ENCODE measurements around the gene CUL2. TPM values are rescaled to one million over a fixed set of nuclear protein-coding genes. Genes with fewer than 3 reads are reported as not detected.
"Not testable (repeated sequence)": the region's sequence is repeated elsewhere in the genome, so short reads cannot be mapped to it uniquely, and the experiment has no call there.

The CUL2 gene
- total RNA-seq, 4 donors from 2014 or later, result 12.7 to 21.2 (median 19.5) TPM

GRCh38 chr10:34978080-34978479 lies 112.1 kb downstream of the CUL2 start:
- TF ChIP-seq POLR2A (IDR thresholded peaks at IDR 0.05), result no peak
- no peak for DNase-seq
- Histone ChIP-seq H3K36me3 (no peaks in the 10 kb centered on the region), H3K4me1 (peaks cover 5 to 21% (median 6%) of the 10 kb centered on the region in 3 donors), H3K27ac (no peak overlapping the region), H3K4me3 (no peak overlapping the region), H3K27me3 (no peaks in the 10 kb centered on the region), H3K9me3 (no peaks in the 10 kb centered on the region)
- 71 to 84% methylated on average over 7 of the region's 7 CpGs for WGBS, 2 donors
- intact Hi-C loops (cut with DNase I), result no loop called here

DNA sequence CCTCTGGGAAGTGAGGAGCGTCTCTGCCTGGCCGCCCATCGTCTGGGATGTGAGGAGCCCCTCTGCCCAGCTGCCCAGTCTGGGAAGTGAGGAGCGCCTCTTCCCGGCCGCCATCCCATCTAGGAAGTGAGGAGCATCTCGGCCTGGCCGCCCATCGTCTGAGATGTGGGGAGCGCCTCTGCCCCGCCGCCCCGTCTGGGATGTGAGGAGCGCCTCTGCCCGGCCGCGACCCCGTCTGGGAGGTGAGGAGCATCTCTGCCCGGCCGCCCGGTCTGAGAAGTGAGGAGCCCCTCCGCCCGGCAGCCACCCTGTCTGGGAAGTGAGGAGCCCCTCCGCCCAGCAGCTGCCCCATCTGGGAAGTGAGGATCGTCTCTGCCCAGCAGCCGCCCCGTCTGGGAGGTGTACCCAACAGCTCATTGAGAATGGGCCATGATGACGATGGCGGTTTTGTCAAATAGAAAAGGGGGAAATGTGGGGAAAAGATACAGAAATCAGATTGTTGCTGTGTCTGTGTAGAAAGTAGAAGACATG lies 113.7 kb downstream of the CUL2 start:
- H3K9me3 ChIP-seq; H3K4me3 ChIP-seq; H3K36me3 ChIP-seq; H3K27me3 ChIP-seq; H3K27ac ChIP-seq; intact Hi-C loops (cut with DNase I); DNase-seq: not testable (repeated sequence)
- peaks cover 10 to 37% (median 12%) of the 10 kb centered on the region in 3 donors for H3K4me1 ChIP-seq
- 88% methylated on average over 1 of the region's 29 CpGs; no CpG with 5 or more reads in 1 of the 2 donors for WGBS, 2 donors

- H3K9me3 ChIP-seq; DNase-seq; intact Hi-C loops (cut with DNase I); H3K27me3 ChIP-seq; H3K36me3 ChIP-seq: not testable (repeated sequence)
- 41 to 60% methylated on average over 8 of the region's 8 CpGs for WGBS, 2 donors
- Histone ChIP-seq H3K27ac (peak overlapping the region; percentile 77 to 91 (median 86)), H3K4me3 (peak overlapping the region; percentile 16 to 55 (median 40)), H3K4me1 (peaks cover 12 to 47% (median 13%) of the 10 kb centered on the region in 3 donors)
- peak in 4 of 6 experiments; percentile 31 to 58 (median 36) for TF ChIP-seq CTCF (IDR thresholded peaks at IDR 0.05)
Observed at GRCh38 chr10:34974364-34975065, 115.6 kb downstream of the CUL2 start.

- H3K9me3 ChIP-seq; H3K36me3 ChIP-seq; intact Hi-C loops (cut with DNase I); DNase-seq; H3K27me3 ChIP-seq: not testable (repeated sequence)
- H3K4me3 ChIP-seq, result peak overlapping the region; percentile 16 to 55 (median 40)
- peaks cover 12 to 47% (median 13%) of the 10 kb centered on the region in 3 donors for H3K4me1 ChIP-seq
- 43 to 76% methylated on average over 2 to 3 of the region's 3 CpGs for WGBS, 2 donors
- peak overlapping the region; percentile 77 to 91 (median 86) for H3K27ac ChIP-seq
Observed at GRCh38 chr10:34973757-34974156, 116.4 kb downstream of the CUL2 start.

- DNase-seq; H3K4me3 ChIP-seq; intact Hi-C loops (cut with DNase I); H3K27me3 ChIP-seq; H3K9me3 ChIP-seq; H3K36me3 ChIP-seq: not testable (repeated sequence)
- peak overlapping the region in 2 of 4 donors; percentile 83 to 89 for H3K27ac ChIP-seq
- H3K4me1 ChIP-seq, result peaks cover 12 to 50% (median 13%) of the 10 kb centered on the region in 3 donors
- 42 to 58% methylated on average over 4 to 7 of the region's 9 CpGs for WGBS, 2 donors
Observed at GRCh38 chr10:34973121-34973520, 117.0 kb downstream of the CUL2 start.

DNA sequence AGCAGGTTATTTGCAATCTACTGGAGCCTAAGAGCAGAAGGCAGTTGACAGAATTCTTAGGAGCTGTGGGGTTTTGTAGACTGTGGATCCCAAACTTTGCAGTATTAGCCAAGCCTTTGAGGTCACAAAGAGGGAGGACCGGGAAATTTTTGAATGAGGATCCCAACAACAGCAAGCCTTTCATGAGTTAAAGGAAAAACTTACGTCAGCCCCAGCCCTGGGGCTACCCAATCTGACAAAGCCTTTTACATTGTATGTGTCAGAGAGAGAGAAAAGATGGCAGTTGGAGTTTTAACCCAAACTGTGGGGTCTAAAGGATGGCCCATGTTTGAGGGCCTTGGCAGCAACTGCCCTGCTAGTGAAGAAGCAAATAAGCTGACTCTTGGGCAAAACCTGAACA lies 117.5 kb downstream of the CUL2 start:
- H3K27me3 ChIP-seq; H3K36me3 ChIP-seq; H3K4me3 ChIP-seq; H3K9me3 ChIP-seq; DNase-seq; intact Hi-C loops (cut with DNase I): not testable (repeated sequence)
- 35 to 56% methylated on average over 1 to 2 of the region's 2 CpGs for WGBS, 2 donors
- Histone ChIP-seq H3K4me1 (peaks cover 12 to 56% (median 13%) of the 10 kb centered on the region in 3 donors), H3K27ac (peak overlapping the region in 1 of 4 donors; percentile 89)

DNA sequence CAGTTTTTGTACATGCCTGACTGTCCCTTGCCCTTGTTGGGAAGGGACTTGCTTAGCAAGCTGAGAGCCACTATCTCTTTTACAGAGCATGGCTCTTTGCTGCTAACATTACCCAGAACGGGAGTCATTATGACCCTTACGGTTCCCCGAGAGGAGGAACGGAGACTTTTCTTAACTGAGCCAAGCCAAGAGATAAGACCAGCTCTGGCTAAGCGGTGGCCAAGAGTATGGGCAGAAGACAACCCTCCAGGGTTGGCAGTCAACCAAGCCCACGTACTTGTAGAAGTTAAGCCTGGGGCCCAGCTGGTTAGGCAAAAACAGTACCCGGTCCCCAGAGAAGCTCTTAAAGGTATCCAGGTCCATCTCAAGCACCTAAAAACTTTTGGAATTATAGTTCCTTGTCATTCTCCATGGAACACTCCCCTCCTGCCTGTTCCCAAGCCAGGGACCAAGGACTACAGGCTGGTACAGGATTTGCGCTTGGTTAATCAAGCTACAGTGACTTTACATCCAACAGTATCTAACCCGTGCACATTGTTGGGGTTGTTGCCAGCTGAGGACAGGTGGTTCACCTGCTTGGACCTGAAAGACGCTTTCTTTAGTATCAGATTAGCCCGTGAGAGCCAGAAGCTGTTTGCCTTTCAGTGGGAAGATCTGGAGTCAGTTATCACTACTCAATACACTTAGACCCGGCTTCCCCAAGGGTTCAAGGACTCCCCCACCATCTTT lies 118.4 kb downstream of the CUL2 start:
- intact Hi-C loops (cut with DNase I); H3K27me3 ChIP-seq; H3K4me3 ChIP-seq; H3K9me3 ChIP-seq; H3K36me3 ChIP-seq; DNase-seq: not testable (repeated sequence)
- Histone ChIP-seq H3K27ac (peak overlapping the region in 2 of 4 donors; percentile 24 to 47), H3K4me1 (peaks cover 12 to 64% (median 13%) of the 10 kb centered on the region in 3 donors)
- 61 to 75% methylated on average over 6 to 11 of the region's 12 CpGs for WGBS, 2 donors

GRCh38 chr10:34969171-34969570 lies 121.0 kb downstream of the CUL2 start:
- WGBS, 2 donors, result 93% methylated on average over 5 to 12 of the region's 17 CpGs
- Histone ChIP-seq H3K36me3 (no peaks in the 10 kb centered on the region), H3K27ac (no peak overlapping the region), H3K4me1 (peaks cover 12 to 55% (median 13%) of the 10 kb centered on the region in 3 donors), H3K27me3 (no peaks in the 10 kb centered on the region), H3K4me3 (no peak overlapping the region), H3K9me3 (no peaks in the 10 kb centered on the region)
- intact Hi-C loops (cut with DNase I), result no loop called here
- TF ChIP-seq POLR2A (IDR thresholded peaks at IDR 0.05) (no peak), CTCF (IDR thresholded peaks at IDR 0.05) (no peak)
- DNase-seq, result no peak

Measured in esophagus squamous epithelium (tissue), 5 donors.